NOMO-1 treated with dmso at 0.1 percent for 144 hours (cell line): ENCODE data around the gene MROH2B.

Experiments
- DNase-seq: peaks from one replicate; lab custom pipeline; 2025; ENCODE audit not compliant: unreplicated experiment; lab: John Stamatoyannopoulos, UW

MROH2B gene

DNA sequence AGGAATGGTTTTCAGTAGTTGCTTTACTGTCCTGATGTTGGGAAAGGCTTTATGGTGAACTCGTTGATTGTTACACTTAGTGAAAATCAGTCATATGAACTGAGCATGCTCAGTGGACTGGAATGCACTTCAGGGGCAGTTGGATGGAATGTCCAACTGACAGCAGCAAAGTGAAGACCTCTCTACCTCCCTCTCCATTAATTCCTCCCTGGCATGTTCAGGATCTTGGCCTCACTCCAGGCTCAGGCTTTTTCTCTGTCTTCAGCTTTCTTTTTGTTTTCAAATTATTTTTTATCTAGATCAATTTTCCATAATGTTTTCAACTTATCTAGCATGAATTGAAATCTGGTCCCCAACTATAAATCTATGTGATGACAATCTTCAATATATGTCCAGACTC lies at the start of gene MROH2B:
TSS of gene MROH2B (minus strand) at position 101 of the 400 bp plus-strand sequence. CDS start 490 bp downstream, outside the sequence.
- no peak for DNase-seq

- DNase-seq, result no peak
Measured at GRCh38 chr5:41120600-41120999, 49.5 kb upstream of the MROH2B start.

DNA sequence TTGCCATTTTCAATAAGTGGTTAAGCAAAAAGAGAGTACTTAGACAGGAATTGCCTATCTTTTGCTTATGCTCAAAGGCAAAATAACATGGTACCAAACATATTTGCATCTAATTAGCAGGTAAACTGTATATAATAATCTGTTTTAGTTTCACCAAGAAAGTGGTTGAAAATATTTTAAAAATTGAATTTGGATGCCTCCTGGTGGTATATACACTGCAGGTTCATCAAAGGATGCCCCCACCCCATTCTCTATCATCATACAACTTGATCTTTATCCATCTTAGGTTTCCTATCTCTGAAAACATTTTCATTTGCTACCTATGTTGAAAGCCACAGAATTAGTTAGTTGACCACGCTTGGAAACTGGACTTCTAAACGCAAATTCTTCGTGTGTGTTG lies 47.0 kb upstream of the MROH2B start:
- no peak for DNase-seq

GRCh38 chr5:41115281-41115680 lies 44.1 kb upstream of the MROH2B start:
- no peak for DNase-seq

GRCh38 chr5:41112486-41113455 lies 41.6 kb upstream of the MROH2B start:
- no peak for DNase-seq

DNA sequence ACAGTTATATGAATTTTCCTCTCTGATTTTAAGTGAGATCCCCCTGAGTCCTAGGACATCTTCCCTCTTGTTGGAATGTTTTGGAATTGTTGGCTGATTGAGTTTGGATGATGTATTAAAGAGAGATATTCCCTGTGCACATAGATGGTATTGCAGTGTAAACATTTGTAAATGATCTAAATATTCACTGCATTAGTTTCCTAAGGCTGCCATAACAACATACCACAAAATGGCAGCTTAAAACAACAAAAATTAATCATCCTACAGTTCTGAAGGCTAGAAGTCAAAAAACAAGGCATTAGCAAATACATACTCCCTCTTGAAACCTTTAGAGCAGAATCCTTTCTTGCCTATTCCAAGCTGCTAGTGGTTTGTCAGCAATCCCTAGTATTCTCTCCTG lies 38.0 kb upstream of the MROH2B start:
- no peak for DNase-seq

DNA sequence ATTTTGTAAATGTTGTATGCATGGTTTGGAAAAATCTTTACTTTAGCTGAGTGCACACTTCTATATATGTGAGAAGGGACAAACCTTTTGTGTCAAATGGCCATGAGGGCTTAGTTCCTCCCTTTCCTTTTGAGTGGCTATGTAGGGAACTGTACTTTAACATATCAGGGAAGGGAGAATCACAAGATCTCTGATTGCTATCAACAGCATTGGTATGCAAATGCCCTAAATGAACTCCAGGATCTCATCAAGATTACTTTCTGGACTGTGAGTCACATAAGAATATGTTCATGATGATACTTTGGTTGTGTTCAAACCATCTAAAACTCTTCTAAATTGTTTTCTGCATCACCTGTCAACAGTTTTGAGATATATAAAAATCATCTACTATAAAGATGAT lies 31.2 kb upstream of the MROH2B start:
- DNase-seq, result no peak

GRCh38 chr5:41097642-41098041 lies 26.5 kb upstream of the MROH2B start:
- DNase-seq, result no peak

GRCh38 chr5:41095324-41096101 lies 24.4 kb upstream of the MROH2B start:
- DNase-seq, result no peak

DNA sequence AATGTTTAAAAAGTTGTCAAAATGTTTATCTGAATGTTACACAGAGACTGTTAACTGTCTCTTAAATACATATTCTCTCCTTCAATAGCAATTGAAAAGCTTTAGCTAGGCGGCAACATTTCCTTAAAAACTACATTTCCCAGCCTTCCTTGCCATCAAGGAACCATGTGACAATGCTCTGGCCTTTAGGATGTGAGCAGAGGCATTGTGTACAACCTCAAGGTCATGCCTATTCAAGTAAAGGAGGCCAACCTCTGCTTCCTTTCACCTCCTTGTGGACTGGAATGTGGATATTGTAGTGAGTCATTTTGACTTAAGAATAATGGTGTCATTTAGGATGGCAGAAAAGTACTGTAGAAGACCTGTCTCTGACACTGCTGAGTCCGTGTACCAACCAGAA lies 23.7 kb upstream of the MROH2B start:
- DNase-seq, result no peak

DNA sequence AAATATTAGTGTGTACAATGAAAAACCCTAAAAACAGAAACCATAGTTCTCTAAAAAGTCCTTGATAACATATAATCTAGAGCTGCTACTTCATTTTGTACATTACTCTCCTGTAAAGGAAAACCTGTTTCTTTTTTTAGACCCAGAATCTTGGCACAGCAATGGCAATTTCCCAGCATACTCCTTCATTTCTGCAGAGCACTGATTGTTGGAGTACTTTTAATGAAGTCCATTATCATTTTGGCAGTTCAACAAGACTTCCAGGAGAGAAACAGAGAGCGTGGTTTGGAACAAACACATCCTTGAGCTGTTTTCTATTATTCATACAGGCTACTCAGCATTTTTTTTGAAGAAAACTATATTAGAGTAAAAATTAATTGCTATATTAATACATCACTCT lies 22.7 kb upstream of the MROH2B start:
- DNase-seq, result no peak

DNA sequence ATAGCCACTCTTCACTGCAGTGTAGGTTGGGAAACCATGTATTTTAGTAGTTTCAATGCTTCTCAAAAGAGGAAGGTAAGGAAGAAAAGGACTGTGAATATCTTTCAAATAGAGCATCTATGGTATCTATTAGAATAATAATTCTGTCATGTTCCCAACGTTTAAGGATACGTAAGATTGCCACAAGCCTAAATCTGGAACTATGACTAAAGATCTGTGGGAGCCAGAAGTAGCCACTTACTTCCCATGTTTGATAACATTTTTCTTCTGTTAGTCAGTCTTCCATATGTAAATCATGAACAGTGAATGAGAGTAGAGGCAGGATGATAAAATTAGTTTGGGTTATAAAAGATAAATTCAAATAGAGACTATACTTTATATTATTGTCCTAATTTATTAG lies 16.3 kb upstream of the MROH2B start:
- DNase-seq, result no peak

DNA sequence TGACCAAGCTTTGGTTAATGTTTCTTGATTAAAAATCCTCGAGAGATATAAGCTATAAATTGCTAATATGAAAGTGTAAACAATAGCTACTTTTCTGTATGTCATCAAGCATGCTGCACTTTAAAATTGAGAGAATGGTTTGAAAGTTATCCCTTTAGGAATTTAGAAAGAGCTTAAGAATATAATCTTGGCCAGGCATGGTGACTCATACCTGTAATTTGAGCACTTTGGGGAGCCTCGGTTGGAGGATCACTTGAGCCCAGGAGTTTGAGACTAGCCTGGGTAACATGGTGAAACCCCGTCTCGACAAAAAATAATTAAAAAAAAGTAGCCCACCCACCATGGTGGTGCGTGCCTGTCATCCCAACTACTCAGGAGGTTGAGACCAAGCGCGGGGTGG lies 12.2 kb upstream of the MROH2B start:
- DNase-seq, result no peak

GRCh38 chr5:41071975-41072374 lies 833 bp upstream of the MROH2B start:
- DNase-seq, result no peak

DNA sequence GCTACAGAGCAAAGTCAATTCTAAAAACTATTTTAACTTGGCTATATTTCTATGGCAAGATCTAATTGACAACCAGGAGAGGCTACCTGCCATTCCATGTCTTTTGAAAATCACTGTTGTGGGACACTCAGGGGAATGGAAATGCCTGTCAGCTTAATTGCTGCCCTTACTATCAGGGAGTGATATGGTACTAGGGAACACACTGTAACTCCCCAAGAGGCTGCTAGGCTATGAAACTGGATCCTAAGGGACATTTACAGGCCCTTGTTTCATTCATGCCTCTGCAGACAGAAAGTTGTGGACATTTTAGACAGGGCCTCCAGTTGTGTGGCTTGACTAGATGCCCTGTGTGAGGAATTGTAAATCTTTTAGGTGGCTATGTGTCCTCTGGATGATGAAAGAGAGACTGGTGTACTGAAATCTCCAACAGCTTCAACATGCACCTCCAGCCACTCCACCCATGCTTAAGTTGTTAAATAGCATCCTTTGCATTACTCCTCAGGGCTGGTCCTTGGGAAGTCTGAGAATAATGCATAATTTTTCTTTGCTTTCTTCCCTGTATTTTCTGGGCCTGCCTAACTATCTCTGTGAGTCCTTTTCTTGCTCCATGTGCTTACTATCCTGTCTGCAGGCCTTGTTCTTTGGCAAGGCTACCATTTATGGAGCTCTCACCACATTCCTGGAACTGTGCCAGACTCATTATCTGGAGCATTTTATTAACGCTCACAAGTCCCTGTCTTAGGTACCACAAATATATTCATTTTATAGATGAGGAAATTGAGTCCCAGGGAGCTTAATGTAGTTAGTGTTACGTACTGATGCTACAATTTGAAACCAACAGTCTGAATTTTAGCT lies 3.2 kb downstream of the MROH2B start:
- no peak for DNase-seq

DNA sequence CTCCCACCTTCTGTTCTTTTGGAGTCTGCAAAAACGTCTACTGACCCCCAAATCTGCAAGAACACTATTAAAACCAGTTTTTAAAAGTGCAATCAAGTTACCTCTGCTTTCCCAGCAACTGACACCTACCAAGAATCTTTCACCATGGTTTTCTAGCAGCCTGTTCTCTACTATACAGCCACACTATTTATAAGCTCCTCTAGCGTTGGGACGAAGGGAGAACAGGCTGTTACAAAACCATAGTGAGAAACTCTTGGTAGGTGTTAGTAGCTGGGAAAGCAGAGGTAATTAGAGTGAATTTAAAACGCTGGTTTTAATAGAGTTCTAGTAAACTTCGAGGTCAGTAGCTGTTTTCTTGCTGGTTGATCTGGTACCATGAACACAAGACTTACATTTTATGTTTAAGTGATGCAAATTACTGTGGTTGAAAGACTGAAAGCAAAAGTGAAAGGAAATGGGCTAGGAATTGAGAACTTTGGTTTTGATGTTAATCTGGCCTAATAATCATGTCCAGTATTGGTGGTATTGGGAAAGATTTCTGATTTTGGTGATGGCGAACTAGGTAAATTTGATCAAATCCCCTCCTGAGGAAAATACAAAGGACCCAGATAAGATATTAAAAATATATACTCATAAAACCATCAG lies 5.3 kb downstream of the MROH2B start:
- no peak for DNase-seq

DNA sequence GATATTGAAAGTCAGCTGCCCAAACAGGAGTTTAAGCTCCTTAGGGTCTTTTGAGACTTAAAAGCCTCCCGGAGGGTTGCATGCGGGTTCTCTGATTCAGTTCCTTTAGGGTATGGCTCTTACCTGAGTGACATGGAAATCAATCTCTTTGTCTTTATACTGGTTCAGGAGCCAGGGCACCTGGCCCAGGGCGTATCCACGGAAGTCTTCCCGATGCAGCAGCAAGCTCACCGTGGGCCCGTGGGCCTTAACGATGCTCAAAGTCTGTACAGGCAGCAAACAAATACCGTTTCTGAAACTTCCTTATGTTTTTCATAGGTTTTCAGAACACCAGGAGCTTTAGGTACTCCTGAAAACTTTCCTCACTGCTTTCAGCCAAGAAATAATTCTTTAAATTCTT lies 13.2 kb downstream of the MROH2B start:
- DNase-seq, result no peak

GRCh38 chr5:41057231-41057630 lies 13.9 kb downstream of the MROH2B start:
- DNase-seq, result no peak

DNA sequence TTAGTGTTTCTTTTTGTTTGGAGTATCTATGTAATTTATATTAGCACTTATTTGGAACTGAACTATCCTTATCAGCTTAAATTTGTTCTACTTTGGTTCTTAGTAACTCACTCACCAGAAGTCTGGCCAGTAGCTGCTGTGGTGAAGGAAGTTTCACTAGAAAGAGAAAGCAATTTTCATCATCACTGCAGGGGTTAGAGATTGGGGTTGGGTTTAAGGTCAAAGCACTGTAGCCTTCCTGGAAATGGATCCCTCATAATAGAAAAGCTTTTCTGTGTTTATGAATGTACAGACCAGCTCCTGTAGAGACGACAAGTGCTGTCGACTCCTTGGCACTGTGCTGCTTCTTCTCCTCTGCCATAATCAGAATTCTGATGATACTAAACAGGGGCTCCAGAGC lies 22.2 kb downstream of the MROH2B start:
- no peak for DNase-seq

DNA sequence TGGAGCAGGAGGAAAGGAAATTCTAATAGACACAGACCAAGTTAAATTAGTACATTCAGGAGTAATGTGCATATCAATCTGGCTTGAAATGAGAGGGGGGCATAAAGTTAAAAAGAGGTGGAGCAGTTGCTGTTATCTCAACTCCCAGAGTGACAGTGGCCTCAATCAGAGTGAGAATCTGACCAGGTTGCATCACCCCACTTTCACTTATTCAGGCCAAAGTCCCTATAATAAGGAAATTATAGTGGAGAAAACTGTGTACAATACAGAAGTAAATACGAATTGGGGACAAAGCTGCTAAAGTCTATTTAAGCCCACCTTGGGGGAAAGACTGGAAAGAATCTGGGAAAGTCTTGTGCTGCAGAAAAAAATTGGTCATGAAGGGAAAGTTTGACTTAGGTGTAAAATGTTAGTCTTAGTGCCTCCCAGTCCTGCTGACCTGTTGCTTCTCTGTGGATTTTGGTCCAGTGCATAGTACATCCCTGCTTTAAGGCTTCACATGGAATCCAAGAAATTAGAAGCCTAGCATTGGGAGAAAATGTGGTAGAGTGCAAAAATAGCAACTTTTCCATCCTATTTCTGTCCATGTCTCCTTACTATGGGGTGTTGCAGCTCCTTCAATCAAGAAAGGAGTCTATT lies 27.9 kb downstream of the MROH2B start:
- DNase-seq, result no peak
